ENCODE data around the gene CD4.

Gene CD4

GRCh38 chr12:6778574-6779550, 10.5 kb upstream of the CD4 start:
- peak; percentile 95 for DNase-seq (ENCODE audit: low read depth)

GRCh38 chr12:6779708-6780432, 9.5 kb upstream of the CD4 start:
- no peak for DNase-seq (ENCODE audit: low read depth)

GRCh38 chr12:6780573-6780972, 8.8 kb upstream of the CD4 start:
- DNase-seq (ENCODE audit: low read depth): no peak

GRCh38 chr12:6782119-6782518, 7.2 kb upstream of the CD4 start:
- DNase-seq (ENCODE audit: low read depth): no peak

- no peak for DNase-seq (ENCODE audit: low read depth)
Measured at GRCh38 chr12:6782850-6783566, 6.3 kb upstream of the CD4 start.

- DNase-seq (ENCODE audit: low read depth): no peak
Measured at GRCh38 chr12:6783828-6784227, 5.5 kb upstream of the CD4 start.

- DNase-seq (ENCODE audit: low read depth): no peak
Measured at GRCh38 chr12:6784296-6784695, 5.0 kb upstream of the CD4 start.

GRCh38 chr12:6784761-6785160, 4.6 kb upstream of the CD4 start:
- no peak for DNase-seq (ENCODE audit: low read depth)

- DNase-seq (ENCODE audit: low read depth): no peak
Measured at GRCh38 chr12:6786416-6787094, 2.8 kb upstream of the CD4 start.

- no peak for DNase-seq (ENCODE audit: low read depth)
Measured at GRCh38 chr12:6787309-6787708, 2.0 kb upstream of the CD4 start.

GRCh38 chr12:6790496-6791150, 1.3 kb downstream of the CD4 start:
- no peak for DNase-seq (ENCODE audit: low read depth)

GRCh38 chr12:6791931-6792520, 2.7 kb downstream of the CD4 start:
- no peak for DNase-seq (ENCODE audit: low read depth)

- peak; percentile 36 for DNase-seq (ENCODE audit: low read depth)
Measured at GRCh38 chr12:6792522-6793201, 3.3 kb downstream of the CD4 start.

GRCh38 chr12:6795088-6795487, 5.8 kb downstream of the CD4 start:
- no peak for DNase-seq (ENCODE audit: low read depth)

- no peak for DNase-seq (ENCODE audit: low read depth)
Measured at GRCh38 chr12:6796576-6796975, 7.2 kb downstream of the CD4 start.

- no peak for DNase-seq (ENCODE audit: low read depth)
Measured at GRCh38 chr12:6799147-6799546, 9.8 kb downstream of the CD4 start.

GRCh38 chr12:6807170-6807569, 17.8 kb downstream of the CD4 start:
- no peak for DNase-seq (ENCODE audit: low read depth)

- DNase-seq (ENCODE audit: low read depth): no peak
Measured at GRCh38 chr12:6809056-6809455, 19.7 kb downstream of the CD4 start.

- DNase-seq (ENCODE audit: low read depth): no peak
Measured at GRCh38 chr12:6810758-6811157, 21.4 kb downstream of the CD4 start.

- DNase-seq (ENCODE audit: low read depth): no peak
Measured at GRCh38 chr12:6813363-6813762, 24.0 kb downstream of the CD4 start.

All from EH (cell line).